Mesendoderm (in vitro differentiated cells): Measurements from ENCODE around the gene TMEM240.
"Not testable (repeated sequence)": the region's sequence is repeated elsewhere in the genome, so short reads cannot be mapped to it uniquely, and the experiment has no call there.

Experiments used
- DNase-seq: peaks from one replicate; pipeline ENCODE4 v3.0.0; 2013
- H2AK5ac ChIP-seq: 2 replicates; pipeline ENCODE4 v1.6.1; 2013; ENCODE audit warnings: low read length, inconsistent platforms
- H2BK120ac ChIP-seq: 2 replicates; pipeline ENCODE4 v1.6.1; 2013; ENCODE audit warnings: low read depth, mild to moderate bottlenecking, low read length, moderate library complexity, mixed read lengths
- H2BK15ac ChIP-seq: replicated peaks from 2 replicates; pipeline ENCODE4 v1.6.1; 2013; ENCODE audit warnings: low read depth, mild to moderate bottlenecking, moderate library complexity
- H2BK5ac ChIP-seq: 2 replicates; pipeline ENCODE4 v1.6.1; 2013; ENCODE audit warnings: low read length, inconsistent platforms
- H3K18ac ChIP-seq: 2 replicates; pipeline ENCODE4 v1.6.1; 2013; ENCODE audit warnings: mild to moderate bottlenecking, low read length, mixed read lengths
- H3K23ac ChIP-seq: one replicate; pipeline ENCODE4 v1.6.1; 2013; ENCODE audit warnings: low read length
- H3K27ac ChIP-seq: 2 replicates; pipeline ENCODE4 v1.5.1; 2013; ENCODE audit warnings: low read depth, mild to moderate bottlenecking, inconsistent platforms, low read length, moderate library complexity
- H3K27me3 ChIP-seq: 2 replicates; pipeline ENCODE4 v1.6.1; 2013; ENCODE audit warnings: low read length, control low read depth, mild to moderate bottlenecking, inconsistent platforms; ENCODE audit not compliant: insufficient read depth, poor library complexity
- H3K36me3 ChIP-seq: 2 replicates; pipeline ENCODE4 v1.6.1; 2013; ENCODE audit warnings: low read length, inconsistent platforms; ENCODE audit not compliant: control insufficient read depth, insufficient read depth
- H3K4ac ChIP-seq: one replicate; pipeline ENCODE4 v1.6.1; 2013; ENCODE audit warnings: low read depth, mild to moderate bottlenecking, low read length, moderate library complexity
- H3K4me1 ChIP-seq: 2 replicates; pipeline ENCODE4 v1.6.1; 2013; ENCODE audit warnings: low read depth, low read length, inconsistent platforms; ENCODE audit not compliant: control insufficient read depth
- H3K4me2 ChIP-seq: 2 replicates; pipeline ENCODE4 v1.6.1; 2013; ENCODE audit warnings: low read length
- H3K4me3 ChIP-seq: 2 replicates; pipeline ENCODE4 v1.5.1; 2013; ENCODE audit warnings: mild to moderate bottlenecking, low read length
- H3K56ac ChIP-seq: one replicate; pipeline ENCODE4 v1.6.1; 2013; ENCODE audit warnings: low read length
- H3K79me1 ChIP-seq: 2 replicates; pipeline ENCODE4 v1.6.1; 2013; ENCODE audit warnings: low read length, inconsistent platforms
- H3K79me2 ChIP-seq: 2 replicates; pipeline ENCODE4 v1.6.1; 2013; ENCODE audit warnings: mild to moderate bottlenecking, low read length; ENCODE audit not compliant: control insufficient read depth, insufficient read depth
- H3K9ac ChIP-seq: 2 replicates; pipeline ENCODE4 v1.6.1; 2013; ENCODE audit warnings: low read length, inconsistent platforms
- H4K5ac ChIP-seq: one replicate; pipeline ENCODE4 v1.6.1; 2013; ENCODE audit warnings: low read length
- H4K8ac ChIP-seq: one replicate; pipeline ENCODE4 v1.6.1; 2013; ENCODE audit warnings: low read depth, mild to moderate bottlenecking, control low read depth, low read length, moderate library complexity
- WGBS: extraction: QIAGEN DNeasy Blood & Tissue Kit; methylation state at CpG from one replicate; pipeline ENCODE4 v1.1.7; 2013; ENCODE audit warnings: low lambda C conversion rate, missing lambda C conversion rate; ENCODE audit not compliant: insufficient coverage; ENCODE audit errors: extremely low coverage; 5-methylcytosine and 5-hydroxymethylcytosine counted together

Gene TMEM240

GRCh38 chr1:1560178-1560577 is 19.8 kb upstream of the TMEM240 start:
- Histone ChIP-seq H2BK5ac (no peak overlapping the region), H3K23ac (no peak overlapping the region), H3K56ac (no peak overlapping the region), H4K5ac (no peak overlapping the region), H3K27me3 (no peaks in the 10 kb centered on the region), H3K79me2 (peaks cover 13% of the 10 kb centered on the region), H2BK15ac (no peak overlapping the region), H3K36me3 (peaks cover 15% of the 10 kb centered on the region), H3K9ac (no peak overlapping the region), H3K79me1 (peaks cover 19% of the 10 kb centered on the region), H2AK5ac (no peak overlapping the region), H3K4me1 (no peaks in the 10 kb centered on the region), H3K18ac (no peak overlapping the region), H3K4me2 (no peak overlapping the region), H3K27ac (no peak overlapping the region), H2BK120ac (no peak overlapping the region), H4K8ac (no peak overlapping the region), H3K4me3 (no peak overlapping the region), H3K4ac (no peak overlapping the region)
- WGBS = no CpG with 5 or more reads among the region's 9 CpGs
- no peak for DNase-seq

DNA sequence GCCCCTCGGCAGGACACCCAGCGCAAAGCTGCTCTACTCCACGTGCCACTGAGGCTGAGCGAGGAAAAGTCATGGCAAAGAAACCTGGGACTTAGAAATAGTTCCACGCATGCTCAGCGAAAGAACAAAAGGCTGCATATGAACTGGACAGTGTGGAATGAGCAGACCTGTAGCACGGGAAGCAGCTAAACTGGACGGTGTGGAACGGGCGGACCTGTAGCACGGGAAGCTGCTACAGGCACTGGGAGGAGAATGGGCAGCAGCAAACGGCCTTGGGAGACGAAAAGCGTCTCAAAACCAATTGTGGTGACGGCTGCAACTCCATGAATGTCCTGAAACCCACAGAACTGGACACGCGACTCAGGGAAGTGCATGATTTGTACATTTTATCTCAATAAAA is 18.6 kb upstream of the TMEM240 start:
- peaks cover 4% of the 10 kb centered on the region for H3K79me2 ChIP-seq
- peaks cover 12% of the 10 kb centered on the region for H3K79me1 ChIP-seq
- H3K18ac ChIP-seq = no peak overlapping the region
- no peak overlapping the region for H2BK15ac ChIP-seq
- H3K4me3 ChIP-seq = no peak overlapping the region
- no peaks in the 10 kb centered on the region for H3K4me1 ChIP-seq
- H4K5ac ChIP-seq = no peak overlapping the region
- DNase-seq = no peak
- no peak overlapping the region for H3K4ac ChIP-seq
- WGBS = no CpG with 5 or more reads among the region's 17 CpGs
- H2BK120ac ChIP-seq = no peak overlapping the region
- H3K23ac ChIP-seq = no peak overlapping the region
- H3K36me3 ChIP-seq = peaks cover 8% of the 10 kb centered on the region
- no peak overlapping the region for H3K27ac ChIP-seq
- H2BK5ac ChIP-seq = no peak overlapping the region
- no peak overlapping the region for H3K56ac ChIP-seq
- no peak overlapping the region for H3K9ac ChIP-seq
- no peaks in the 10 kb centered on the region for H3K27me3 ChIP-seq
- H2AK5ac ChIP-seq = no peak overlapping the region
- H4K8ac ChIP-seq = no peak overlapping the region
- no peak overlapping the region for H3K4me2 ChIP-seq

GRCh38 chr1:1558591-1558990 is 18.2 kb upstream of the TMEM240 start:
- Histone ChIP-seq H3K27me3 (no peaks in the 10 kb centered on the region), H3K27ac (no peak overlapping the region), H3K9ac (no peak overlapping the region), H2AK5ac (no peak overlapping the region), H4K5ac (no peak overlapping the region), H3K4me3 (no peak overlapping the region), H3K79me1 (peaks cover 12% of the 10 kb centered on the region), H3K56ac (no peak overlapping the region), H3K4me1 (no peaks in the 10 kb centered on the region), H3K36me3 (peaks cover 6% of the 10 kb centered on the region), H3K4ac (no peak overlapping the region), H2BK5ac (no peak overlapping the region), H2BK120ac (no peak overlapping the region), H3K23ac (no peak overlapping the region), H3K79me2 (peaks cover 2% of the 10 kb centered on the region), H3K18ac (no peak overlapping the region), H4K8ac (no peak overlapping the region), H3K4me2 (no peak overlapping the region), H2BK15ac (no peak overlapping the region)
- DNase-seq = no peak
- no CpG with 5 or more reads among the region's 4 CpGs for WGBS

DNA sequence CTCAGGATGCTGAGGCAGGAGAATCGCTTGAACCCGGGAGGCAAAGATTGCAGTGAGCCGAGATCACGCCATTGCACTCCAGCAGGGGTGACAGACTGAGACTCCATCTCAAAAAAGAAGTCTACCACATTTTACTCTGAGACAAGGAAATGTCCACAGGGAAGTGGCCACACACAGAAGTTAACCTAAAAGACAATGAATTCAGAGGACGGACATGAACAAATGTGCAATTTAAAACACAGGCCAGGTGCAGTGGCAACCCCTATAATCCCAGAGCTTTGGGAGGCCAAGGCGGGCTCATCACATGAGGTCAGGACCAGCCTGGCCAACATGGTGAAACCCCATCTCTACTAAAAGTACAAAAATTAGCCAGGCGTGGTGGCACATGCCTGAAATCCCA is 17.3 kb upstream of the TMEM240 start:
- not testable (repeated sequence) for H3K27ac ChIP-seq, H3K79me2 ChIP-seq, H3K4me1 ChIP-seq, H3K4me3 ChIP-seq, H3K4ac ChIP-seq, H3K18ac ChIP-seq, H3K79me1 ChIP-seq, H3K36me3 ChIP-seq, H3K56ac ChIP-seq, H3K23ac ChIP-seq, H2BK15ac ChIP-seq, H3K9ac ChIP-seq, DNase-seq, H4K5ac ChIP-seq, H3K4me2 ChIP-seq, H2BK120ac ChIP-seq, H2BK5ac ChIP-seq, H3K27me3 ChIP-seq, H2AK5ac ChIP-seq, H4K8ac ChIP-seq
- no CpG with 5 or more reads among the region's 7 CpGs for WGBS

DNA sequence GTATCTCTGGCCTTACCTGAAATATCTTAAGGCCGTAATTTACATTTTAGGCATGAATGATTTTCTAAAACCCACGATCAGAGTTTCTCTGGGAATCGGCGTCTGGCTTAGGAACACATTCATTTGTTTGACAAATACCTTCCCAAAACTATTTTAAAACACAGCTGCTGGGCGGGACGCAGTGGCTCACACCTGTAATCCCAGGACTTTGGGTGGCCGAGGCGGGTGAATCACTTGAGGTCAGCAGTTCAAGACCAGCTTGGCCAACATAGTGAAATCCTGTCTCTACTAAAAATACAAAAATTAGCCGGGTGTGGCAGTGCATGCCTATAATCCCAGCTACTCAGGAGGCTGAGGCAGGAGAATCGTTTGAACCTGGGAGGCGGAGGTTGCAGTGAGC is 16.5 kb upstream of the TMEM240 start:
- not testable (repeated sequence) for H3K18ac ChIP-seq, DNase-seq
- WGBS = no CpG with 5 or more reads among the region's 11 CpGs

DNA sequence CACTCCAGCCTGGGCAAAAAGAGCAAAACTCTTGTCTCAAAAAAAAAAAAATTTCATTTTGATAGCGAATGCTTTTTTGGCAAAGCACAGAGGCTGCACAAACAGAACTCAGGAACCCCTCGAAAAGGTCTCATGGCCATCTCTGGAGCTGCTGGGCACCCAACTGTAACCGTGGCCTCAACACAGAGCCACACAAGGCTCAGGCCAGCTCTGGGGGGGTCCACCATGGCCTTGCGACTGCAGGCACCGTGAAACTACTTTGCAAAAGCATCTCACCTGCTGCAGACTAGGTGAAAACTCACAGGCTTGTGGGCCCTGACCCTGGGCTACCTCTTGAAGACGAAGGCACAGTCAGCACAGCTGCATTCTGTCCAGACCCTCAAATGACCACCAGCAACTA is 16.1 kb upstream of the TMEM240 start:
- Histone ChIP-seq H3K4ac (no peak overlapping the region), H3K79me1 (peaks cover 9% of the 10 kb centered on the region), H2BK15ac (no peak overlapping the region), H3K4me1 (no peaks in the 10 kb centered on the region), H3K23ac (no peak overlapping the region), H3K36me3 (no peaks in the 10 kb centered on the region), H4K8ac (no peak overlapping the region), H3K27ac (no peak overlapping the region), H3K4me2 (no peak overlapping the region), H3K4me3 (no peak overlapping the region), H3K27me3 (no peaks in the 10 kb centered on the region), H2BK120ac (no peak overlapping the region), H2AK5ac (no peak overlapping the region), H3K79me2 (no peaks in the 10 kb centered on the region), H3K18ac (no peak overlapping the region), H3K9ac (no peak overlapping the region), H2BK5ac (no peak overlapping the region), H3K56ac (no peak overlapping the region), H4K5ac (no peak overlapping the region)
- no CpG with 5 or more reads among the region's 6 CpGs for WGBS
- no peak for DNase-seq

More for the DNA sequence above, 16.5 kb upstream of the TMEM240 start:
- H3K4ac ChIP-seq, H4K5ac ChIP-seq, H3K4me1 ChIP-seq, H2BK15ac ChIP-seq, H2BK120ac ChIP-seq, H3K36me3 ChIP-seq, H2BK5ac ChIP-seq, H4K8ac ChIP-seq, H3K4me3 ChIP-seq, H3K23ac ChIP-seq, H3K56ac ChIP-seq, H3K4me2 ChIP-seq, H3K27ac ChIP-seq, H3K79me2 ChIP-seq, H3K9ac ChIP-seq, H2AK5ac ChIP-seq, H3K27me3 ChIP-seq, H3K79me1 ChIP-seq: not testable (repeated sequence)
